Measurements from ENCODE around the gene SGCB.

Gene SGCB

DNA sequence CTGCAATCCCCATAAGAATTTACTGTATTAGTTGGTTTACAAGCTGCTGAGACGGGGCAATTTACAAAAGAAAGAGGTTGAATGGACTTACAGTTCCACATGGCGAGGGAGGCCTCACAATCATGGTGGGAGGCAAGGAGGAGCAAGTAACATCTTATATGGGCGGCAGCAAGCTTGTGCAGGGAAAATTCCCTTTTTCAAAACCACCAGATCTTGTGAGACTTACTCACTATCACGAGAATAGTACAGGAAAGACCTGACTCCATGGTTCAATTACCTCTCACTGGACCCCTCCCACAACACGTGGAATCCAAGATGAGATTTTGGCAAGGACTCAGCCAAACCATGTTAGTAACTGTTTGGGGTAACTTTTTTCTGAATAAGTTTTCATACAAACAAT is 11.2 kb upstream of the SGCB start:
- FAIRE-seq (no peak), DNase-seq (ENCODE audit: insufficient read length, low spot score) (no peak)
- no peak for TF ChIP-seq POLR2A (IDR thresholded peaks at IDR 0.05; ENCODE audit: low read depth, low read length)

DNA sequence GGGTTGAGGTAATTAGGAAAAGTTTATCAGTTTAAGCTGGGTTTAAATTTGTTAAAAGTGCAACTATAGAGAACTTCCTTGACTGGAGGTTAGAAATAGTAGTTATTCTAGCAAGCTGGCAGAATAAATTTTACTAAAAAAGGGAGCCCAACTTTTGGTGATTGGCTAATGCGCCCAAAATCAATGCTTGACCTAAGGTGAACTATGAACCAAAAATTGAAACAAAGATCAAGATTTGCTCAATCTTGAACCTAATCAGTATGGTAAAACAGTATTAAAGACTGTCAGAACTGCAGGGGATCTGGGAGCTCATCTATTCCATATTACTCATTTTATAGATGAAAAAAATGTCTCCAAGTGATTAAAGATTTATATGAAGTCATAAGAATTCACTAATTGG is 6.9 kb upstream of the SGCB start:
- TF ChIP-seq POLR2A (IDR thresholded peaks at IDR 0.05; ENCODE audit: low read depth, low read length), result no peak
- DNase-seq (ENCODE audit: insufficient read length, low spot score), result no peak
- FAIRE-seq, result no peak

DNA sequence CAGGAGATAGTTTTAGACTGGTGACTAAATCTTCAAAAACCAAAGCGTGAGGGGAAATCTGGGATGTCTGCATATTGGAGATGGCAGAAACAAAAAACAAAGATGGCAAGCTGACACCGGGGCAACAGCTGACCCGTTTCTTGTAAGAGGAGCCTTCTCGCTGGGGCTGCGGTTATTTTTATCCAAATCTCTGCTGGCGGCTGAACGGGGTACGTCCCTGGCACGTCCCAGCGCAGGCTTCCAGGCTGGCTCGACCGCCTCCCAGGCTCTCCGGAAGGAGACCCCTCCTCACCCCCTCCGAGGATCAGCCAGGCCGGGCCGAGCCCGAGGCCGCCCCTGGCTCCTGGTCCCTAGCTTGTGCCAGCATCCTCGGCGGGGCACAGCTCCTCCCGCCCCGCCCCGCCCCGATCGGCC is 403 bp downstream of the SGCB start:
- FAIRE-seq (no peak), DNase-seq (ENCODE audit: insufficient read length, low spot score) (peak; percentile 23)
- TF ChIP-seq POLR2A (IDR thresholded peaks at IDR 0.05; ENCODE audit: low read depth, low read length), result no peak

DNA sequence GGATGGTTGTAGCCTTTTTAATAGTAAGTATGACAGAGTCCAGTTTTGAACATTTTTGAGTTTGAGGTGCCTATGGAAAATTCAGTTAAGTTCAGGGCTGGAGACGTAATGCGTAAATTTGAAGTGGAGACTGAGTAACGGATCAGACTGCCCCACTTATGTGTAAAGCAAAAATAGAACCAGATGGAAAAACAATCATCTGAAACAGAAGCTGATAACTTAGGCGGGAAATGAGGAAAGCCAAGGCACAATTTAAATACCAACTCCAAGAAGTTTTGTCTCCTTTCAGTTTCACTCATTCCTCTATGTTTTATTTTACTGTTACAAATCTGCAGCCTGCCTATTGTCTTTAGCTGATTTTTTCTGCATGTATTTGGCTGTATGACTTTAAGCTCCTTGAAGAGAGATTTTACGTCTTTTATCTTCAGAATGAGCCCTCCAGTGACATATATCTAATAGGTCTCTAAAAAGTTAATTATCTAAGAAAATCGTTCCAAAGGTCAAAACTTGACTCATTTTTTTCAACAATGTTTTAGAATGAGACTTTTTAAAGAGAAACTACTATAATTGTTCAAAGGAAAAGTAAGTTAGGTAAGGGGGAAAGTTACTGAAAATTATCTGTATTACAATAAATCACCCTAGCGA is 1.1 kb downstream of the SGCB start:
- DNase-seq (ENCODE audit: insufficient read length, low spot score), result no peak
- FAIRE-seq, result no peak
- TF ChIP-seq POLR2A (IDR thresholded peaks at IDR 0.05; ENCODE audit: low read depth, low read length), result no peak

DNA sequence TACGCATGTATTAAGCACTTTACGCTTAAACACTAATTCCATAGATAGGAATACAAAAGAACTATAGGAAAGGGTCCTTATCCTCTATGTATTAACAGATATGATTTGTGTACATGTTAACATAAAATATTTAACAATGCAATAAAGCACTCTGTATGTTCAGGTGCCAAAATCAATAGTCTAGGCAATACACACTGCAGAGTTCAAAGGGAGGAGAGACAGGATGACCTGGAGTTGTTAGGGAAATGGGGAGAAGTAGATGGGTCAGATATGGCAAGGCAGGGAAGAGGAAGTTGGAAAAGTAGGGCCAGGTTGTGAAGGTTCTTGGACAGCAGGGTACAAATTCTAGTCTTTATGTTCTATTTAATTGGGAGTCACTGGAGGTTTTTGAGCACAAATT is 2.9 kb downstream of the SGCB start:
- DNase-seq (ENCODE audit: insufficient read length, low spot score) (no peak), FAIRE-seq (no peak)
- TF ChIP-seq POLR2A (IDR thresholded peaks at IDR 0.05; ENCODE audit: low read depth, low read length), result no peak

DNA sequence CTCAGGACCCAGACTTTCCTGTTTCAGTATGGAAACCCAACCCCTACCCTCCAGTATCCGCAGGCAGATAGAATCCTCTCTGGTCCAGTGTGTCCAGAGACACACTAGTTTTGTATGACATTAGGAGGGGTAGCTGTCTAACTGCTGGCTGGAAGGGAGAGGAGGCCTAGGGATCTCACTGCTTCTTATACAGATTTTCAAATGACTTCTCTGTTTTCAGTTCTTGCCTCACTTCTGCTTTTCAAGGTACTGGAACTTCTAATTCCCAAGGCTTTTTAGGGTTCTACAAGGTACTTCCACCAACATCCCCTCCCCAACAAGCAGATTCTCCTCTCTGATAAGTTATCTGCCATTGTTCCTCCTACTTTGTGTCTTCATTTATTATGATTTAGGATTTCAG is 6.1 kb downstream of the SGCB start:
- FAIRE-seq (no peak), DNase-seq (ENCODE audit: insufficient read length, low spot score) (no peak)
- TF ChIP-seq POLR2A (IDR thresholded peaks at IDR 0.05; ENCODE audit: low read depth, low read length), result no peak

DNA sequence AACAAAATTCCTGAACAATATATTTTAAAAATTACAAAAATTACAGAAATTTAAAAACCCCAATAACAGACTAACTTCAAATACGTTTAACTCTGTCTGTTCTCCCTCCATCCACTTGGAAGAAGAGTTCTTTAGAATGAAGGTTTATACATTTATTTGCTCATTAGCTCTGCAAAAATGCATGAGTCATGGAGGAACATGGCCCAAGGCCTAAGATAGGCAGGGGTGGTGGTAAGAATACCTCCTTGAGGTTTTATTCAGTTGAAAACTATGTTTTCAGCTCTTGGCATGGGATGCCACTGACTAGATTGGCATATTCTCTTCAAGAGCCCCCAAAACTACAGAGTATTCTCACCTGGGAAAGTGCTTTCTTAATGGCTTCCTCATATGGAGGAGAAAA is 9.1 kb downstream of the SGCB start:
- TF ChIP-seq POLR2A (IDR thresholded peaks at IDR 0.05; ENCODE audit: low read depth, low read length), result no peak
- FAIRE-seq (peak; percentile 45), DNase-seq (ENCODE audit: insufficient read length, low spot score) (no peak)

DNA sequence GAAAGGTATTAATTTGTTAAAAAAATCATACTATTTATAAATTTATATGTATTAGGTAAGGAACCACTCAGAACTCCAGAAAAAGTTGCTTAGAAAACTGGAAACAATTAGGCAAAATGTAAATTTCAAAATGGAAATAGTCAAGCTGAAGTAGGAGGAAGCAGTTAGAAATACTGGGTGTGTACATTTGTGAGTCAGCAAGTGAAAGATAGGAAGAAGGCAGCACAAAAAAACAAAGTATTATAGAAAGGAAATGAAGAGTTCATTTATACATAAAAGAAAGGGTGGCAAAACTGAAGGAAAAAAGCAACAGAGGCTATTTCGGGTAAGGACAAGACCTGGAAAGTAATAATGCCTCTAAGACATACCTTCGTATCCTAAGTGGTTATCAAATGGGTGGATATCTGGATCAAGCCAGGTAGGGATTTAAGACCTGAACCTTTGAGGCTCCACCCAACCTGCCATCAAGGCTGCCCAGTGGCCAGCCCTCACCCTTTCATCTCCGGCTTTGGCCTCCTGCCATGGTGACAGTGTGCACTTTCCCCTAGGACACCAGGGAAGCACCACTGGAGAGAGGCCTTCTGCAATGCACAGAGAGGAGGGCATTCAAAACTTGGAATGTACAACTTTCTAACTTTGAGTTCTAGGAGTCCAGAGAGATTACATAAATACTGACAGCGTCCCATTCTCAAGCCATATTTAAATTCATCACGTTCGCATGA is 18.0 kb downstream of the SGCB start, which contains the start of gene LRRC66:
LRRC66 (minus strand) TSS at position 428 of the 722 bp plus-strand sequence. CDS start 2,750 bp downstream, outside the sequence.
- TF ChIP-seq POLR2A (IDR thresholded peaks at IDR 0.05; ENCODE audit: low read depth, low read length), result no peak
- FAIRE-seq, result no peak
- DNase-seq (ENCODE audit: insufficient read length, low spot score), result no peak

DNA sequence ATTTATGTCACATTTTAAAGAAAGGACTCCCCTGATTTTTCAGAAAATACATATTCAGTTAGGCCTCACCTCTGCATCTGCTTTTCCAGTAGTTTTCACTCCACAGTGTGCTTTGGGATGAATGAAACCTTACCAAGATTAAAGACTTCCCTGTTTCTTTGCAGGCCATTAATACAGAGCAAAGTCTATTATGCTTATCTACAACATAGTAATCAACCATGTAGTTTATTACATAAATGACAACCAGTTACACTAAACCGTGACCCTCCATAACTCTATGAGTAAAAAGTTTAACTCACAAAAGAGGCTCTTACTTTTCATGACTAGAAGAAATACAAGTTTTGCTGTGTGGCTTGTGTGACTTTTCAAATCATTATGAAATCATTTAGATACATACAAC is 20.3 kb downstream of the SGCB start:
- FAIRE-seq, result no peak
- no peak for TF ChIP-seq POLR2A (IDR thresholded peaks at IDR 0.05; ENCODE audit: low read depth, low read length)
- no peak for DNase-seq (ENCODE audit: insufficient read length, low spot score)

DNA sequence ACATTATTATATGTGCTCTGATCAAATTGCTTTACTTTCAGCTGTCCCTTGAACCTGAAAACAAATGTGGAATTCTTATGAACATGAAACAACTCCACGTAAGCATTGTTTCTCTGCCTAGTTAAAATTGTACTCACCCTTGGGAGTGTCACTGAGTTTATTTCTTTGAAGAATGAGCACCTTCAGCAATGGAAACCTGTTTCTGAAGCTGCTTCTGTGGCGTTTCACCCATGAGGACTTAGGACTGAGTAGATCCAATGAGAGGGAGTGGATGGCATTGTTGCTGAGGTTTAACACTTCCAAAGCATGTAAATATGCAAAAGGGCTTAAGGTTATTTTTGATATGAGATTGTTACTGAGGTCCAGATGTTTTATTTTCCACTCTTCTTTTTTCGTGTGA is 21.1 kb downstream of the SGCB start:
- no peak for DNase-seq (ENCODE audit: insufficient read length, low spot score)
- TF ChIP-seq POLR2A (IDR thresholded peaks at IDR 0.05; ENCODE audit: low read depth, low read length), result no peak
- no peak for FAIRE-seq

DNA sequence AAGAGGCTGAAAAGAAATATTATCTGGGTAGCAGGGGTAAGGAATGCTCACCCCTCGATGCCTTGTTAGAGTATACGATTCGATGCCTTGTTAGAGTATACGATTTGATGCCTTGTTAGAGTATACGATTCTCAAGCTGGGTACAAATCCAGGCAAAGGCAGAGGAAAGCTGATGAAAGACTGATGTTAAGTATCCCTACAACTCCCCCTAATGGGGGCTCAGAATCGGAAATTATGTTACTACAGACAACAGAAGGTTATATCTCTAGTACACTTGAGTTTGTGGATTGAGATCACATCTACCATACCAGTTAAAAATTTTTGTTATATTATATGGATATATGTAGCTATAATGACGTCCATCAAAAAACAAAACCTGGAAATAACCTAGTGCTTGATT is 22.7 kb downstream of the SGCB start:
- no peak for FAIRE-seq
- TF ChIP-seq POLR2A (IDR thresholded peaks at IDR 0.05; ENCODE audit: low read depth, low read length), result no peak
- no peak for DNase-seq (ENCODE audit: insufficient read length, low spot score)

DNA sequence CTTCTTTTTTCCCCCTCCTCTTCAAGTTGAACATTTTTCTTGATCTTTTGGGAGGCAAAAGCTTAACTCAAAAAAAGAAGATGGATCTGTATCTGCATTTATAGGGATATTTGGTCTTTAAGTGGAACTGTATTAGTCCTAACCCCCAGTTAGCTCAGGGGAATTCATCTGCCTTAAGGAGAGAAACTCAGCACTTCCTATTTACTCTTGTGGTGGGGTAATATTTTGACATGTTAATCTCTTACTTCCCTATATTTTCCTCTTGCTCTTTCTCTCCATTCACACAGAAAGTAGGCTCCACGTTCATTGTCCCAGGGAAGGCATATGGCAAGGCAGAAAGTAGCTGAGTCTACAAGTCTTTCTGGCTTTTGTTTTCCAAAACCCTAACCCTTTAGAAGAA is 23.2 kb downstream of the SGCB start:
- no peak for TF ChIP-seq POLR2A (IDR thresholded peaks at IDR 0.05; ENCODE audit: low read depth, low read length)

DNA sequence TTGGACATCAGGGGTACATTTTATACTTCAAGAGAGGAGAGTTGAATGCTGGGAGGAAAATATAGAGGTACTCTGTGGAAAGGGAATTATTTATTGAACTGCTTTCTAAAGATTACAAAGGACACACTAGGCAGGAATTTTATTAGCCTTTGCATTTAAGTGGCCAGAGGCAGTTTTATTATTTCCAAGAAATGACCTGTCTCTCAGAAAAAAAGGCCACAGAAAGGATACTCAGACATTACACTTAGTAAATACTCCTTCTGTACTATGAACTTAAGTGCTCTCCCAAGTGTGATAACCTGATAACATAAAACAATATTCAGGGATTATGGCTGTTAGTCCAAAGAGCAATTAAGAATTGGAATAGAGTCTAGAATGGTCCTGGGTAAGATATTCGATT is 25.4 kb downstream of the SGCB start:
- DNase-seq (ENCODE audit: insufficient read length, low spot score) (no peak), FAIRE-seq (no peak)
- TF ChIP-seq POLR2A (IDR thresholded peaks at IDR 0.05; ENCODE audit: low read depth, low read length), result no peak

More for the DNA sequence above, 23.2 kb downstream of the SGCB start:
- no peak for FAIRE-seq
- no peak for DNase-seq (ENCODE audit: insufficient read length, low spot score)

DNA sequence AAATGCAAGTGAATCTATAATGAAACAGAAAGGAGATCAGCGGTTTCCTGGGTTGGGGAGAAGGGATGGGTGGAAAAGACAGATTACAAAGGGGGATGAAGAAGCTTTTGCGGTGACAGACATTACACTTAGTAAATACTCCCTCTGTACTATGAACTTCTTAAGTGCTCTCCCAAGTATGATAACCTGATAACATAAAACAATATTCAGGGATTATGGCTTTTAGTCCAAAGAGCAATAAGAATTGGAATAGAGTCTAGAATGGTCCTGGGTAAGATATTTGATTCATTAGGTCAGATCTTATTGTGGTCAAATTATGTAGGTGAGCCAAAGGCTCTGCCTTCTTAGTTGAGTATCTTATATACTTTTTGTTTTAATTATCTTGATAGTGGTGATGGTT is 27.1 kb downstream of the SGCB start:
- no peak for DNase-seq (ENCODE audit: insufficient read length, low spot score)
- TF ChIP-seq POLR2A (IDR thresholded peaks at IDR 0.05; ENCODE audit: low read depth, low read length), result no peak
- FAIRE-seq, result no peak

DNA sequence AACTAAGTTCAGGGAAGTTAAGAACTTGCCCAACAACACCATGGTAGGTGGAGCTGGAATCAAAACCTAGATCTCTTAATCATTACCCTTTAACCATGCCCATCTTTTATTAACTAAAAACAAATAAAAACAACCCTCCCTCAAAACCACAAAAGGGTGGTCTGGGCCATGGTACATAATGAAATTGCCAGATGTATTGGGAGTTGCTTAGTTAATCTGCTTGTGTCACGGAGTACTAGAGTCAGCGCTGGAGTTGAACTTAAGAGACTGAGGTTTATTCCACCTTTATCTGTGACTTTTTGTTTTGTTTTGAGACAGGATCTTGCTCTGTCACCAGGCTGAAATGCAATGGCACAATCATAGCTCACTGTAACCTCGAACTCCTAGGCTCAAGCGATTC is 31.2 kb downstream of the SGCB start:
- no peak for TF ChIP-seq POLR2A (IDR thresholded peaks at IDR 0.05; ENCODE audit: low read depth, low read length)
- FAIRE-seq (no peak), DNase-seq (ENCODE audit: insufficient read length, low spot score) (no peak)

All from H54 (cell line).